Measurements from ENCODE around the gene COPG1. TPM values are rescaled to one million over a fixed set of nuclear protein-coding genes. Genes with fewer than 3 reads are reported as not detected.
A peak's percentile ranks its signal among the peaks of the same experiment; 100 is the strongest.

Gene COPG1
- total and polyA plus RNA-seq, 9 of the 15 experiments (the other 6 are each of a cell fraction or from before 2014, with no cell fraction given) = 40.3 to 105 (median 62.4) TPM

DNA sequence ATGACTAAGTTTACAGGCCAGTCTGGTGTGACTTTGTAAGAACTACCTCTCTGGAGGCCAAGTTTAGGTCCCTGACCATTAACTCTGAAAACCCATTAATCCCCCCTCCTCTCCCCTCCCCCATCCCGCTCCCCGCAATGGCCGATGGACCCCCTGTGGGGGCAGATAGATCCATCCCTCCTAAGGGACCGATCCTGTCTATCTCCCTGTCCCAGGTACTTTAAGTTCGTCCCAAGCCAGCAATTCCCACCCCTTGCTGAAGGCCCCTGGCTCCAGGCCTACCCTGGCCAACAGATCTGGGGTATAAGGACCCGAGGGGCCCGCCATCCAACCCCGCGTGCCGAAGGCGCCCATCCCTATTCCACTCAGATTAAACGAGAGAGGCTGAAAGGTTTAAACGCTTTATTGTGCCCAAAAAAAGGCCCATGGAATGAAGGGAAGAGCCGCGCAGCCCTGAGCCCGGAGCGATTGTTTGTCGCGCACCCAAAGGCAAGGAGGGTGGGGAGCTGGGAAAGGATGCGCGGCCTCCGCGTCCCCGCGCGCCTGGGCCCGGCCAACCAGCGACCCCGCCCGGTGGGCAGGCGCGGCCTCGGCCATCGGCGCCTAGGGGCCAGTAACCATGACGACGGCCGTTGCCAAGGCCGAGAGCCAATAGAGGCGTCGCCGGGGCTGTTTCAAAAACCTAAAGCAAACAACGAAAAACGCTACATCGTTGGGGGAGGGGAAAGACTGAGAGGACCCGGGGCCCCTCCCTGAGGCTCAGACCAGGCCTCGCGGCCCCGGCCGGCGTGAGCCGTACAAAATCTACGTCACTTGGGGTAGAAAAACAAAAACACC lies 65.2 kb downstream of the COPG1 start:
- Histone ChIP-seq H2AFZ (ENCODE audit: low read depth, low read length) (peak overlapping the region; percentile 40; the same call in 1 of the 2 replicates), H3K4me2 (ENCODE audit: insufficient read depth, low read length) (peak overlapping the region; percentile 91), H4K20me1 (replicated peaks; ENCODE audit: control insufficient read depth, insufficient read depth, low read length) (peaks cover 5% of the 10 kb centered on the region; the same call in 1 of the 2 replicates), H3K27ac (ENCODE audit: extremely low read depth, low read depth, low read length) (peak overlapping the region; percentile 79), H3K9ac (ENCODE audit: insufficient read depth in 1 of 2, low read depth in 2 of 2, low read length in 2 of 2) (peak overlapping the region; percentile 79 to 100), H3K79me2 (ENCODE audit: control insufficient read depth, insufficient read depth, low read length) (peaks cover 17% of the 10 kb centered on the region), H3K27me3 (ENCODE audit: control insufficient read depth in 2 of 2, insufficient read depth in 2 of 2, low read length in 2 of 2) (no peaks in the 10 kb centered on the region), H3K36me3 (ENCODE audit: control insufficient read depth, insufficient read depth, low read length) (no peaks in the 10 kb centered on the region), H3K9me1 (ENCODE audit: control insufficient read depth, insufficient read depth, low read length) (no peaks in the 10 kb centered on the region), H3K4me1 (replicated peaks in 1 of 2; ENCODE audit: control insufficient read depth in 2 of 2, insufficient read depth in 2 of 2, low read length in 2 of 2) (peaks cover 18 to 35% of the 10 kb centered on the region in 2 experiments; a peak in 4 of 5 replicates), H3K4me3 (peak overlapping the region; percentile 78), H3K9me3 (replicated peaks; ENCODE audit: control insufficient read depth, insufficient read depth, low read depth, low read length) (no peaks in the 10 kb centered on the region)
- no TSS peak for BruUV-seq (replicated peaks)
- ChIA-PET CTCF (ENCODE audit: low intra/inter-chr PET ratio) (interaction anchor here (0.6 kb wide), 1 partner anchor 1104 kb away, joined by 3 read pairs; no protein-coding TSS in a partner anchor), POLR2A (interaction anchor here (0.7 to 2.5 kb wide), 10 partner anchors 10 to 378 kb away, joined by 3 to 20 read pairs (median 4); partner anchors contain the start of gene HMCES)
- in situ Hi-C loops (cut with MboI) = no loop called here
- FAIRE-seq (peak; percentile 26), DNase-seq (ENCODE audit: extremely low read depth in 1 of 4, low spot score in 3 of 4) (peak; percentile 79 to 88 (median 84)), ATAC-seq (peak; percentile 68)
- WGBS (ENCODE audit: insufficient coverage, low coverage, missing lambda C conversion rate) = 7% methylated on average over 36 of the region's 53 CpGs
- intact Hi-C loops (cut with micrococcal nuclease) = loop anchor here (2.0 kb wide), 1 partner anchor 36 kb away; the partner anchor contains the start of gene HMCES
- TF ChIP-seq CTBP1 (IDR thresholded peaks at IDR 0.05; ENCODE audit: borderline replicate concordance) = peak; percentile 88
- TF ChIP-seq ZBED1 (IDR thresholded peaks at IDR 0.05) = 0 out of 2 replicates have a peak, but pooled peaks have one; percentile 20
- peak; percentile 23; the same call in 1 of the 2 replicates for TF ChIP-seq SOX6 (IDR thresholded peaks at IDR 0.05)
- TF ChIP-seq NEUROD1 (IDR thresholded peaks at IDR 0.05; ENCODE audit: borderline replicate concordance, low read depth, low read length, partially characterized antibody) = peak; percentile 70
- TF ChIP-seq ZNF384 (IDR thresholded peaks at IDR 0.05; ENCODE audit: low read depth, low read length) = no peak
- peak; percentile 78 for TF ChIP-seq MYBL2 (IDR thresholded peaks at IDR 0.05; ENCODE audit: low read depth)
- TF ChIP-seq MYBL2 (CRISPR knock-in tag; IDR thresholded peaks at IDR 0.05; ENCODE audit: borderline replicate concordance) = no peak
- TF ChIP-seq MAZ (CRISPR knock-in tag; conservative IDR thresholded peaks at IDR 0.05 in 1 of 2, IDR thresholded peaks at IDR 0.05 in 1 of 2) = 0 out of 4 replicates have a peak, but pooled peaks of 1 of the 2 experiments have one; percentile 30
- TF ChIP-seq ATF7 (IDR thresholded peaks at IDR 0.05) = peak; percentile 32; the same call in 1 of the 2 replicates
- TF ChIP-seq MYC (IDR thresholded peaks at IDR 0.05; ENCODE audit: low read depth, low read length) = no peak
- no peak for TF ChIP-seq MYC (CRISPR knock-in tag; IDR thresholded peaks at IDR 0.05; ENCODE audit: borderline replicate concordance, low read depth)
- TF ChIP-seq ZNF407 (IDR thresholded peaks at IDR 0.05; ENCODE audit: low read depth) = no peak
- TF ChIP-seq L3MBTL2 (IDR thresholded peaks at IDR 0.05) = peak; percentile 53; the same call in 1 of the 2 replicates
- peak; percentile 97 for TF ChIP-seq RFX1 (IDR thresholded peaks at IDR 0.05)

Measured in K562 (cell line).